SU-DHL-6 (cell line): ENCODE data around the gene PHACTR1.

Experiments used
- H2AFZ ChIP-seq: fragments of 200-600 bp; sonication (generic); 2 replicates; pipeline ENCODE4 v1.6.1; 2014; ENCODE audit warnings: low read depth, mild to moderate bottlenecking, moderate library complexity, mixed read lengths, antibody characterized with exemption, low read length; ENCODE audit not compliant: severe bottlenecking
- H3F3A ChIP-seq: fragments of 200-600 bp; shearing (Covaris generic); 2 replicates; pipeline ENCODE4 v1.6.0; 2016; ENCODE audit warnings: antibody characterized with exemption, mild to moderate bottlenecking; ENCODE audit not compliant: insufficient read depth
- H3K27ac ChIP-seq: fragments of 200-600 bp; sonication (generic); 2 replicates; pipeline ENCODE4 v1.5.1; 2016; ENCODE audit warnings: low read depth, mild to moderate bottlenecking, low read length, moderate library complexity, mixed read lengths
- H3K27me3 ChIP-seq: fragments of 200-600 bp; sonication (generic), shearing (Covaris generic); 2 replicates; pipeline ENCODE4 v1.6.0; 2014; ENCODE audit warnings: mild to moderate bottlenecking, low read length
- H3K36me3 ChIP-seq: fragments of 200-600 bp; sonication (generic); 2 replicates; pipeline ENCODE4 v1.6.1; 2014; ENCODE audit warnings: mild to moderate bottlenecking, low read length, mixed read lengths
- H3K4me2 ChIP-seq: fragments of 300-600, 200-600 bp; shearing (Covaris generic), sonication (generic); 2 replicates; pipeline ENCODE4 v1.6.0; 2014; ENCODE audit warnings: low read length, low read depth, mild to moderate bottlenecking; ENCODE audit not compliant: poor library complexity, severe bottlenecking
- H3K4me3 ChIP-seq: fragments of 200-600 bp; sonication (generic); 2 replicates; pipeline ENCODE4 v1.5.1; 2014; ENCODE audit warnings: antibody characterized with exemption, low read length, mild to moderate bottlenecking, mixed read lengths; ENCODE audit not compliant: insufficient read depth, poor library complexity, severe bottlenecking
- H3K79me2 ChIP-seq: fragments of 200-600 bp; sonication (generic); 2 replicates; pipeline ENCODE4 v1.6.1; 2014; ENCODE audit warnings: mild to moderate bottlenecking, low read length, moderate library complexity; ENCODE audit not compliant: insufficient read depth
- H3K9ac ChIP-seq: fragments of 200-600 bp; sonication (generic); 2 replicates; pipeline ENCODE4 v1.7.0; 2014; ENCODE audit warnings: mild to moderate bottlenecking, low read length
- H3K9me2 ChIP-seq: fragments of 200-600 bp; sonication (generic); replicated peaks from 2 replicates; pipeline ENCODE4 v1.6.1; 2014; ENCODE audit warnings: low read length; ENCODE audit not compliant: insufficient read depth
- H3K9me3 ChIP-seq: fragments of 200-600 bp; sonication (generic); 2 replicates; pipeline ENCODE4 v1.6.1; 2014; ENCODE audit warnings: low read length, mixed read lengths; ENCODE audit not compliant: insufficient read depth
- H4K20me1 ChIP-seq: fragments of 200-600 bp; sonication (generic); 2 replicates; pipeline ENCODE4 v1.6.1; 2014; ENCODE audit warnings: low read depth, mild to moderate bottlenecking, antibody characterized with exemption, low read length, moderate library complexity, mixed read lengths
- EZH2phosphoT487 ChIP-seq: fragments of 200-600 bp; sonication (generic), shearing (Covaris generic); conservative IDR thresholded peaks from 2 replicates; pipeline ENCODE4 v1.6.1; 2018; ENCODE audit warnings: mild to moderate bottlenecking, antibody characterized with exemption, low read length, moderate library complexity, mixed read lengths

The PHACTR1 gene

DNA sequence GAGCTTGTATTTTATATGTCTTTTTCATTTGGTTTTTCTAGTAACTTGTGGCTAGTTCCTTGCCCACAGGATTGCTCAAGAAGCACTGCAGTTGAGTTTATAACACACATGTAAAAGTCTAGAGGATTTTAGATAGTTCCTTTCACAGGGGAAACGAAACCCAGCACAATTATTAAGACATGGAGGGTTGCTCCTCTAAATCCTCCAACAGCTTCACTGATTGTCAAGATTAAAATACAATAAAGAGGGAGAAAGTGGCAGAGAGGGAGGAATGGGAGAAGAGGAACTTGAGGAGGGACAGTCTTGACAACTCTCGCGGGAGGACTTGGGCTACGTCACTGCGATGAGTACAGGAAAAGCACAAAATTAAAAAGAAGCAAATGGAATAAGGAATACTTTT is 621.5 kb downstream of the PHACTR1 start:
- H3K4me3 ChIP-seq = no peak overlapping the region
- H3K9ac ChIP-seq = no peak overlapping the region
- no peaks in the 10 kb centered on the region for H3K79me2 ChIP-seq
- H3F3A ChIP-seq = no peaks in the 10 kb centered on the region
- no peak for TF ChIP-seq EZH2phosphoT487
- H3K4me2 ChIP-seq = no peak overlapping the region
- H3K27me3 ChIP-seq = no peaks in the 10 kb centered on the region
- no peaks in the 10 kb centered on the region for H3K9me2 ChIP-seq
- no peak overlapping the region for H3K27ac ChIP-seq
- H2AFZ ChIP-seq = no peak overlapping the region
- no peaks in the 10 kb centered on the region for H4K20me1 ChIP-seq
- H3K36me3 ChIP-seq = no peaks in the 10 kb centered on the region
- H3K9me3 ChIP-seq = 0 out of 2 replicates have a peak, but pooled peaks cover 8% of the 10 kb centered on the region
